Stimulated activated CD4-positive, alpha-beta T cell treated with anti-CD3 and anti-CD28 coated beads, Interleukin-4, amount 100 ng/mL, for 24 hours (primary cell): ENCODE results near the gene AMBP.
"Not testable (repeated sequence)": the region's sequence is repeated elsewhere in the genome, so short reads cannot be mapped to it uniquely, and the experiment has no call there.

Experiments
- DNase-seq: peaks from one replicate; pipeline ENCODE4 v3.0.0-alpha.2; 2020

The AMBP gene

DNA sequence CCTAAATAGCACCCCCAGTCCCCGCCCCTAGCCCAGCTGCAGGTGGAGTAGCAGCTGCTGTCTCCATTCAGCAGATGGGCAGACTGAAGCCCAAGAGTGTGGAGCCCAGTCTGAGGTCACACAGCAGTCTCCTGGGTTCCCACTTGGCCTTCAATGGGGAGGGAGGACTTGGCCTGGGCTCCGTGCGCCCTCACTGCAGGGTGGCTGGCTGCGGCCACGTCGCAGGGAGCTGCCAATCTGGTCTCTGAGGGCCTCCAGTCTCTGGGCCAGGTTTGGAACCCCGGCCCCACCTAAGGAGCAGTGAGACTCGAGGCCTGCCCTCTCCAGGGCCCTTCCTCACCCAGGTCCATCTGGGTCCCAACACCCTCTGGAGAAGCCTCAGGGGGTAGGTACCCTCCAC, 13.6 kb upstream of the AMBP start:
- no peak for DNase-seq

DNA sequence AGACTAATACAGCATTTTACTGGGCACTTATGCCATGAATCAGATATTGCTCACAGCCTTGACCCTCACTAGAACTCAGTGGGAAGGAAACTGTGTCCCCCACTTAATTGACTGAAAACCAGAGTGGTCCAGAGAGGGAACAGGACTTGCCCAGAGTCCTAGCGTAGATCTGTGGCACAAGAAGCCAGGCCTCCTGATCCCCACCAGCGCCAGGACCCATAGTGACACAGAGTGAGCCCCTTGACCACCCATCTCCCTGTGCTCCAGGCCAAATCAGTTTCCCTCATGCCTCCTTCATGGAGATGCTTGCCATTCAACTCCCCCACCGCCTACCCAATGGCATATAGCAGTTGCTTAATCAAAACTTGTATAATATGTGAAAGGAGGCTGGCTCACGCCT, 12.7 kb upstream of the AMBP start:
- DNase-seq, result no peak

DNA sequence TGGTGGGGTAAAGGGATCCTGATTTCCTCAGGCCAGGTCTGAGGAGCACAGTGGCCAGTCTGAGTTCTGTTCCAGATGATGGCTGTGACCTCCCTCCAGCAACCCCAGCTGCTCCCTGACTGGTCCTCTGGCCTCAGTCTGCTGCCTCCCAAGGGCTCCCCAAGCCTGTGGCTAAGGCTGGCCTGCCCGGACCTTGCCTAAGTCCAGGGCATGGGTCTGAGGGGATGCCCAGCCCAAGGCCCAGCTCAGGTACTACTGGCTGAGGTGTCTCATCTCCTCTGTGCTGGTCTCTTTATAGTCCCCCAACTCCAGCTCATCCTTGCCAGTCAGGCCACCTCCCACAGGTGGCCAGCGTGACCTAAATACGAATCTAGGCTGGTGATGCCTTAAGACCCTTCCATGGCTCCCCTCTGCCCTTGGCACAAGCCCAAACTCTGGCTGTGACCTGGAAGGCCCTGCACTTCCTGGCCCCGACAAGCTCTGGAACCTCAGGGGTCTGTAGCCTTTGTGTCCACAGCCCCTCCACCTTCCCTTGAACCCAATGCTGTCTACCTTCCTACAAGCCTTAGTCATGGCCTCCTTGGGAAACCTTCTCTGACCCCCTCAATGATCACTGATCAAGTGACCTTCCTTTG, 11.2 kb upstream of the AMBP start:
- DNase-seq, result no peak

DNA sequence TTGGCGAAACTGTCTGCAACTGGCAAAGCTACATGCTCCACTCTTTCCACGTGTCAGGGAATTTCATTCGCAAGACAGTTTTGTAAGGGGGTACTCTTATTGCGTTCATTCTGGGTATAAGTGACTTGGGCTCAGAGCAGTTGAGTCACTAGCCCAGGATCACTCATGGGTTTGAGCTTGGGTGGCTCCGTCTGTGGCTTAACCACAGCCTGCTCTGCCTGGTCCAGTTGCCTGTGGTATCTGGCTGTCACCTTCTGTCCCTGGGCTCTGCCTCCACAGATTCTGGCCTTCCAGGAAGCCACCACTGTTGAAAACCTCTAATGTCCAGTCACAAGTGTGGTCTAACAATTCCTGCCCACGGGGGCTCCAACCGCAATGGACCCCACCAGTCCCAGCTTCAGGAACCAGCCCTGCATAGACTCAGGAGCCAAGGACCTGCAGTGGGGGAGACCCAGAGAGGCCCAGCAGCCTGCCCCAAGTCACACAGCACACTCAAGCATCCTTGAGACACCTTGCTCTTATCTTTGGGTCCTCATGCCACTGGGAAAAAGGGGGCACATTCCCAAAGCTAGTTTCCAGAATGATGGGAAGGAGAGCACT, 10.6 kb upstream of the AMBP start:
- DNase-seq, result no peak

DNA sequence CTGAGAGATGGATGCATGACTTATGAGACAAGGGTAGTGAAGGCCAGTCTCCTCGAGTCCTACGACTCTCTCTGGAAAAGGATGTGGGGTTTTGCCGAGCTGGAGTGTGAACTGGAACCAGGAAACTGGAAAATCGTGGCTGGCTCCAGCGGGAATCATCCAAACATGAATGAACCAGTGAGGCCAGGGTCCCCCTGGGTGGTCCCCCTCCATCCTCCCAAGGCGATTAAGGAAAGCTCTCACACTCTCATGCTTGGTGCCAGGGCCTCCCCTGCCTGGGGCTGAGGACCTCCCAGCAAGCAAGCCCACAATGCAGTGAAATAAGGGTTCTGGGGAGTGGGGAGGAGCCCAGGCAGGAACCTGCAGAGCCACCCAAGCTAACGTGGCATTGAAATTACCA, 9.6 kb upstream of the AMBP start:
- no peak for DNase-seq

DNA sequence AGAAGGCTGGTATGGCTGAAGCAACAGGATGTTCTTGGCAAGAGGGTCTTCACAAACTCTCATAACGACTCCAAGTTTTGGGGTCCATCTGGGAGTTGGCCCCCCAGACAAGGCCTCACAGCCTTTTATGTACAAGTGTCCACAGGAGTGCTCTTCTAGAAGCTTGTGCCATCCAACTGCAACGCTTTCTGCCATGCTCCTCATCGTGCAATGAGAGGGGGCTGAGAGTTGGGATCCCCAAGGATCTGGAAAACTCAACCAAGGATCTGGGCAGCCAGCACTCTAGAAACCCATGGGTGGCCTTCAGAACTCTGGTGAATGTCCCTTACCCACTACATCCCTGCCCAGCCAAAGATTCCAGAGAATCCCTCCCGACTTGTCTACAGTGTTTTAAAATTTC, 8.5 kb upstream of the AMBP start:
- DNase-seq, result no peak

DNA sequence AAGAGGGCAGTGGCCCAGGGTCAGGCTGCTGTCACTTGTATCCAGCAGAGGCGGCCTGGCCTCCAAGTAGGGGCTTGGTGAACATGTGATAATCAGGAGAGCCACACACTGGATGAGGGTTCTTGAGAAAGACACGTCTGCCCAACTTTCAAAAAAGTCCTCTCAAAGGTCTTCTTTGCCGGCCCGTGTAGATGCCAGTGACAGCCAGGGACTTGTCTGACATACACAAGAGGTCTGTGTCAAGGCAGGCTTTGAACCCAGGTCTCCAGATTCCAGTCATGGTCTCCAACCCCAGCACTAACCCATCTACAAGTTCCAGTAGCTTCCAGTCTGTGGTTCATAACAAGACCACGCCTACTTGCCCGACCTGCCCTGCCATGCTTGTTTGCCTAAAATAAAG, 7.9 kb upstream of the AMBP start:
- DNase-seq, result no peak

DNA sequence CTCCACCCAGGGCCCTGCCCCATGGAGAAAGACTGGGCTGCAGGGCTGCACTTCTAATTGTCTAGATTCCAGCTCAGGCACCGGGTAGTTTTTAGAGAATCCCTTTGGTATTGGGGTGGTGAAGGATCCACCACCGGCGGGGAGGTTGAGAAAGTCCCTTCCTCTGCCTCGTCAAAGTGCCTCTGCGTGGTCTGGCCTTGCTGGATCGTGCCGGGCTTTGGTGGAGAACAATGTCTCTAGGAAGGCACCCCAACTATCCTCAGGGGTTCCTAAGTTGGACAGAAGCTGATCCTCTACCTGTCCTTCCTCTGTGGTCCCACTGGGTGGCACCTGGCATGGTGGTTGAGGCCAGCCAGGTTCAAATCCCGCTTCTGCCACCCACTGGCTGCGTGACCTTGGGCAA, 7.3 kb upstream of the AMBP start:
- no peak for DNase-seq

DNA sequence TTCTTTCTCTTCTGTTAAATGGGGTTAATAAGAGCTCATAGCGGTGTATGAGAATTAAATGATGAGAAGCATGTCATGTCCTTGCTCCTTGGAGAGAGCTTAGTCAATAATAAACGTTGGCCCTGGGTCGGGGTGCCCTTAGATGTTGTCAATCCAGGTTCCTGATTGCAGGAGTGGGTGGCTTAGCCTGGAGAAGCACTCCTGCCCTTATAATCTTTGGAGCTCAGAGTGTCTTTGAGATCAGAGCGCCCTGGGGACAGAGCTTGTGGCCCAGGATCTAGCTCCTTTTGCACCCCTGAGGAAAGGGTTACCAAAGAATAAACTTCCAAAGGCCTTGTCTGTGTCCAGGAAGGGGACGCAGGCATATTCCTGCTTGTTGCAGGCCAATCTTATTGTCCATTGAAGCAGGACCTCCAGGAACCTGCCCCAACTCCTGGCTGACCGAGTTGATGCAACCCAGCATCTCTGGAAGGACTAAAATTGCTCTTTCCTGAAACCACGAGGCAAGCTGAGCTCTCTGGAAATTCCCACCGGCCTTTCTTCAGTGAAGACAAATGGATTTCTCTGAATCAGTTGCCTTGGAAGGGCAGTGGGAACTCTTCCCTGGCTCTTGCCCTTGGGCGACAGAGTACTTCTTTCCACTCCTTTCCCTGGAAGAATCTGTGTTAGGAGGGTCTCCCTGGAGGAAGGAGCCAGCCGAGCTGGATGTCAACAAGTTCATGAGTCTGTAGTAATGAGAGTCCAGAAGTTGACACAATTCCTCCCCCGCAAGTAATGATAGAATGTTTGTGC, 6.4 kb upstream of the AMBP start:
- DNase-seq, result no peak

DNA sequence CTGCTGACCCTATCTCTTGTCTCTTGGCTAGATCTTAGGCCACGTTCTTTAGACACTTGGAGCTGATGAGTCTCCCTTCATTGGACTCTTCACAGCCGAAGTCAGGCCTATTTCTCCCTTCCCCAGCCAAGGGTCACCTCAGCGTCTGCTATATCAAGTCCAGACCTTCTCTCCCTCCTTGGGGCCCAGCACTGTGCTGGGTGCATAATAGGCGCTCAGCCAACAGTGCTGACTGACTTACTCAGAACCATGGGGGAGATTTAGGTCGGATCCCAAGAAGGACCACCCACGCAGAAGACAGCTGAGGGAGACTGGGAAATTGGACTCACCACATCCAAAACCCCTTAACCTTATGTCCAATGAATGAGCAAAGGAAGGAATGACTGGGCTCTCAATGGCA, 5.6 kb upstream of the AMBP start:
- no peak for DNase-seq

DNA sequence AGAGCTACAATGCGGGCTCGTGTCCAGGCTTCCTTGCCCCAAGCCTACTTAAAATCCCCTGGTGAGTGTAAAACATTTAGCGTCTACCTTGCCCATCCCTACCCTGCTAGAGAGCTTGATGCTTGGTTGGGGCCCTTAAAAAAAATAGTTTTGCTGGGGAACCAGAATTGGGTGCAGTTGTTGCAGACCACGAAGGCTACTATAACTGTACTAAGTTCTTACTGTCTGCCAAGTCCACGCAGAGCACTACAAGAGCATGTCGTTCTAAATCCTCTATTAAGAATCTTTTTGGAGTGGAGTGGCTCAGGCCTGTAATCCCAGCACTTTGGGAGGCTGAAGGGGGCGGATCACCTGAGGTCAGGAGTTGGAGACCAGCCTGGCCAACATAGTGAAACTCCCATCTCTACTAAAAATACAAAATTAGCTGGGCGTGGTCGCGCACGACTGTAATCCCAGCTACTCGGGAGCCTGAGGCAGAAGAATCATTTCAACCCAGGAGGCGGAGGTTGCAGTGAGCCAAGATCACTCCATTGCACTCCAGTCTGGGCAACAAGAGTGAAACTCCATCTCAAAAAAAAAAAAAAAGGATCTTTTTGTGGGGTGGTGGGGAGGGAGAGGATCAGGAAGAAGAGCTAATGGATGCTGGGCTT, 4.8 kb upstream of the AMBP start:
- DNase-seq, result not testable (repeated sequence)

DNA sequence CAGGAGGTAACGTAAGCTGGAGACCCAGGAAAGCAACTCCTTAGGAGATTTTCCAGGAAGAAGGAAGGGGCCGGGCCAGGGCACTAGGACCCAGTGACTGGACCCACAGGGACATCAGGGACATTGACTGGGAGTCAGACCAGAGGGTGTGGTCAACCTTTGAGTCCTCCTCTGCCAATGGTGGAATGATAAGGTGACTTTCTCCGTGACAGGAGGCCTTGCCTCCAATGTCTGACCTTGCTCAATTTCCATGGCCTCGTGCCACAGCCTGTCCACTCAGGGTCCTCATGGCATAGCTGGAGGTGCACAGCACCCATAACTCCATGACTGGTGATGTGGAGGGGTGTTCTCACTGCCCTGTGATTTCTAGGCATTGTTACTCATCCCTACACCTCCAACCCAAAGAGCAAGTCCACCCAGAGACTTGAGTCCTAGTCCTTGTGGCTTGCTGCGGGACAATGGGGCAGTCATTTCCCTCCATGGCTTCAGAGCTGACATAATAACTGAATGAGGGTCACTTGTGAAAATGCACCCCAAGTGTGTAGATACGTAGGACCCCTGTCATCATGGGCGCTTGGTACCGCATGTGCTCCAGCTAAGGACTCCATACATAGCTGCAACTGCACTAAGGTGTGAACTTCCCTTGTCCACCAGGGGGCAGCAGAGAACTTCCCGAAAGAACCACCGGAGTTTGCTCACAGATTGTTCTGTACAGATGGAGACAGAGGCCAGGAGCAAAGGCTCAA, 4.1 kb upstream of the AMBP start:
- peak; percentile 84 for DNase-seq

DNA sequence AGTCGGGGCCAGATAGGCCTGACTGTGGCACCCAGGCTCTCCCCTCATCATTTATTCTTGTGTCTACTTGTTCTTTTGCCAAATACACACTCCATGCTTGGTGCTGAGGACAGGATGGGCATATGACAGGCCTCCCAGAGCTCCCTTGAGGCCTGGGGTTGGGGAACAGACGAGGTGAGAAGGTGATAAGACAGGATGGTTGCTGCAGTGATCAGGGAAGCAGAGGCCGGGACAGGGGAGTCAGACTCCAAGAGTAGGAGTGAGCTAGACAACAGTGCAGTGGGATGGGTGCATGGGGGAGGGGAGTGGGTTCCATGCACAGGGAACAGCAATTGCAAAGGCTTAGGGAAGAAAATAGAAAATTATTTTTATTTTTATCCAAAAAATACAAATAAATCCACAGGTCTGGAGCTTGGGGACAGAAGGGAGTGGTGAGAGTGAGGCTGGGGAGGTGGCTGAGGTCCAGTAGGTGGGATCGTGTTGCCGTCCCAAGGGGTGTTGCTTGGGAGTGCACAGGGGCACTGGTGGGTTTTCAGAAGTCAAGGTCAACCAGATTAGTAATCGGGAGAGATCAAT, 3.4 kb upstream of the AMBP start:
- no peak for DNase-seq

DNA sequence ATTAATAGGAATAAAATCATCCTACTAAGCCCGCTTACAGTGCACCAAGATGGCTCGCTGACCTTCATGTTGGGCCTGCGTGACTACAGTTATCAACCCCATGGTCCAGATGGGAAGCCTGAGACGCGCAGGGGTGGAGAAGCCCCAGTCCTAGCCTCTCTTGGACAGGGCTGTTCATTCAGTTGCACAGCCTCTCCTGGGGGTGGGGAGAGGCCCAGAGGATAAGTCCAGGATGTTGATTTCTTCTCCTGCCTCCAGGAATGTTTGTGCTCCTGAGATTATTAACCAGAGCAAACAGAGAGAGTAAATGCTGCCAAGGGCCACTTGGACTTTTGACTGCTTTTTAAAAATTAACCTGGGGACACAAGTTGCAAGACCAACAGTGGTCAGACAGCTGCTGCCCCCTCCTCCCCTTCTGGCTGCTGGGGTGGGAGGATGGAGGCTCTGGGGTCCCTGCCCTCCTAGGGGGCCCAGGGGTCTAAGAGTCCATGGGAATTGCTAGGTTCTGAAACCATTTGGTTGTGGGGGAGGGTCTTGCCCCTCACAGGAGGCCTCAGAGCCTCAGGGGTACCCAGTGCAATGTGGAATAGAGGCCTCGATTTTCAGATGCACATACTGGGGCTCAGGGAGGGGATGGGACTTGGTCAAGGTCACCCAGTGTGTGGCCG, 2.8 kb upstream of the AMBP start:
- DNase-seq, result no peak

DNA sequence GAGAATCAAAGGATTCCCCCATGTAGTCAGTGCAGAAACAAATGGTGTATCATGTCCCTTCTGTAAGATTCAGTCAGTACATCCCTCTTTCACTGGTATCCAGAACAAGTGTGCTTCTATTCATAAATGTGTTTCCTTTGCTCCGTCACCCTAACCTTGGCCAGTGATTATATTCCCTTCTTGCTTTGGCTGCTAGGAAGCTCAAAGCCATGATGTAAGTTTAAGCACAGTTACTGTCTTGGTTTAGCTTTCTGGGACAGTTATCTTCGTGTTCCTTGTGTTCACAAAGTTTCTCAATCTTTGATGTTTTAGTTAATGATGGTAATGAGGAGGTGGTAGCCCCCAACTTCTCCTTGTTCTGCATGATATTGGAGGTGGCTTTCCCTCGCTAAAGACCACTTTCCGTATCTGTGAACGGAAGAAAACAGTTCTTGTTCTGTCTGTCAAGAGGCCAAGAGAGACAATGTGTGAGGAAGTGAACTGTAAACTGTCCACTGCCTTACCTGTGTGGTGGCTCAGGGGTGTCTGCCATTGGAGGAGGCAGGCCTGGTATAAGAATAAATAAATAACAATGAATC, 2.2 kb upstream of the AMBP start:
- no peak for DNase-seq

DNA sequence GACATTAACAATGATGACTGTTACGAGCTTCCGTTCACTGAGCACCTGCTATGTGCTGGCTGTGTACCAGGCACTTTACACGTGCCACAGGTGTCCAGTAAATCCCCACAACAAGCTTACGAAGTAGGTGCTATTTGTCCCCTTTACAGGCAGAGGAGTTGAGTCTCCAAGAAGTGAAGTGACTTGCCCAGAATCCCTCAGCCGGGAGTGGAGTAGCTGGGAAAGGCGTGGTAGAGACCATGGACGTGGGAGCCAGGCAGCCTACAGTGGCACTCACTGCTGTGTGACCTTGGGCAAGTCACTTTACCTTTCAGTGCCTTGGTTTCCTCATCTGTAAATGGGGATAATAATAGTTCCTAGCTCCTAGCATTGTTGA, 669 bp upstream of the AMBP start:
- DNase-seq, result no peak

DNA sequence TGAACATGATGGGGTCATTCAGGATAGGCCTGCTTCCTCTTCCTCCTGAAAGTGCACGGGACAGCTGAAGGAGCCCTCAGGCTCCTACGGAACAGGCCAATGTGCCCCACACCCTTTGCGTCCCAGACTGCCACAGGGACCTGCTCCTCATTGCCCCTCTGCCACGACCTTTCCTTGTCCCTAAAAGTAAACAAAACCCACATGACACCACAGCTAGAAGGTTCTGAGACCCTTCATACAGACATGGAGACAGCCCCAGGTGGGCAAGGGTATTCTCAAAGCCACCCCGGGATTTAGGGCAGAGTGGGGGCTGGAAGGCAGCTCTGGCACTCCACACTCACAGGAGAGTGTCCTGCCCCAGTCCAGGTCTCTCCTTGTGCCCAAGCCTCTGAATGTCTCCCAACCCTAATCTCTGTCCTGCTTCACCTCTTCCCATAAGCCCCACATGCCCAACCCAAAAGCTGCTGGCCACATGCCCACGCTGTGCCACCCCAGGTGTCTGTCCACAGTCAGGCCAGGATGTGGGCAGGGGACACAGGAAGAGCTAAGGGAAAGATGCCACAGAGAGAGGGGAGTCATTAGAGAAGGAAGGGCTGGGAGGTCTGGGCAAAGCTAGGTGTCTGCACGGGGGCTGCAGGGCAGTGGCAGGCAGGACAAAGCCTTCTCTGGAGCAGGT, 800 bp downstream of the AMBP start:
- DNase-seq, result no peak

DNA sequence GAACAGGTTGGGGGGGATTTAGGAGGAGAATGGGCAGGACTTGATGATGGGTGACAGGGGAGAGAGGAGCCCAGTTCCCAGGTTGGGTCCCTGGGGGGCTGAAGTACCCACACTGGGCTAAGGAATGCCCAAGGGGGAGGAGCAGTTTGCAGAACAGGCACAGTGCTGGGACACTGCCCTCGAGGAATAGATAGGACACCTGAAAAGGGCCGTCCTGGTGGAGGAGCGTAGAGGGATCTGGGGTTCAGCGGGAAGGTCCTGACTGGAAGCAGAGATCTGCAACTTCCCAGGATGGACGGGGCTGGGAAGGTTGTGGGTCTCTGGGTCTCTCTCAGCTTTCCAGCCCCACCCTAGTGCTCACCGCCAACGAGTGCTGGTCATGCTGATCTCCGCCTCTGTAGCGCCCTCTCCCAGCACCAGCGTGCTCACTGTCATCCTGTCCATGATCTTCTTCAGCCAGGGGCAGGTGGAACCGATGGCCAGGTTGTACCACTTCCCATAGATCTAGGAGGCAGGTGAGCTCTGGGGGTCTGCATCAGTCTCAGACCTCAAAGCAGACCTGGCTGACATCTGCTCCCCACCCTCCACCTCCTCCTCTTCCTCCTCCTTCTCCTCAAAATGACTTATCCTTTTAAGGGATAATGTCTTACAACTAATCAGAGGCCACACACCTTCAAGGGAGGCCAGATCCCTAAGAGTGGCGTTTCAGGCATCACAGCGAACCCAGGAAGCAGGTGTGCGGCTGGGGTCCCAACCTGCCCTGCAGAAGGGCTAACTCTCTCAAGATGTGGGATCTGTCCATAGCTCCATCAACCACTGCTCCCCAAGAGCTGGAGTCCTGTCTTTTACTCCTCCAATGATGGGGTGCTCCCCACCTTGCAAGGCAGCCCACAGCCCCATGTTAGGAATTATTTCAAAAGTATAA, 1.6 kb downstream of the AMBP start:
- DNase-seq, result no peak

DNA sequence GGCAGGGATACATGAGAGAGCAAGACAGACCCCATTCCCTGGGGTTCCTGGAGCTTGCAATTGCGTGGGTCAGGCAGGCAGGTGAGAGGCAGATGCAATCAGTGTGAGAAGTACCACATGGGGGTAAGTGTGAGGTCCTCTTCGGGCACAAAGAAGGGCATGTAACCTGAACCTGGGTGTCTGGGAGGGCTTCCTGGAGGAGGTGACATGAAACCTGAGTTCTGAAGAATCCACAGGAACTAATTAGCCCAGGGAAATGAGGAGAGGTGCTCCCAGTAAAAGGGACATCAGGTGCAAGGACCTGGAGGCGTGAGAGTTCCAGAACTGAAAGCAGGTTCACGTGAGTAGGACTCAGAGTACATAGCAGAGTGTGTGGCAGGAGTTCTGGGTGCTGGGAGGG, 2.5 kb downstream of the AMBP start:
- no peak for DNase-seq
